HepG2 (cell line): Measurements from ENCODE around the gene CCDC142. TPM values are rescaled to one million over a fixed set of nuclear protein-coding genes. Genes with fewer than 3 reads are reported as not detected.

Experiments
- ARNTL ChIP-seq: sonication (generic); formaldehyde crosslinking; IDR thresholded peaks from 2 replicates; pipeline ENCODE4 v1.4.0; 2020; ENCODE audit warnings: mild to moderate bottlenecking, missing genetic modification reagents
- FIP1L1 ChIP-seq: fragments of 200-400 bp; formaldehyde crosslinking; IDR thresholded peaks from 2 replicates; pipeline ENCODE4 v1.6.1; 2018; ENCODE audit warnings: low read depth, mild to moderate bottlenecking, low read length, moderate library complexity, borderline replicate concordance; ENCODE audit not compliant: insufficient read depth
- GTF2F1 ChIP-seq: fragments of 150-350 bp; IDR thresholded peaks from 2 replicates; pipeline ENCODE4 v1.6.1; 2014; ENCODE audit warnings: low read length
- IRF2 ChIP-seq: IDR thresholded peaks from 2 replicates; pipeline ENCODE4 v1.6.1; 2018; ENCODE audit warnings: missing genetic modification reagents, missing compliant biosample characterization
- MIXL1 ChIP-seq: IDR thresholded peaks from 2 replicates; pipeline ENCODE4 v1.6.1; 2016
- PHF5A ChIP-seq: IDR thresholded peaks from one replicate; pipeline ENCODE4 v1.6.1; 2018; ENCODE audit warnings: low read depth, missing genetic modification reagents; ENCODE audit not compliant: unreplicated experiment
- RCOR2 ChIP-seq: IDR thresholded peaks from 2 replicates; pipeline ENCODE4 v1.6.1; 2016; ENCODE audit warnings: missing biosample characterization, missing genetic modification reagents
- SMAD9 ChIP-seq: sonication (generic); formaldehyde crosslinking; IDR thresholded peaks from 2 replicates; pipeline ENCODE4 v1.5.1; 2020; ENCODE audit warnings: mild to moderate bottlenecking, missing genetic modification reagents
- SP1 ChIP-seq, 2 experiments: fragments of 450-650 bp in 1 of 2; sonication (generic) in 1 of 2; formaldehyde crosslinking in 1 of 2; IDR thresholded peaks; 2 replicates each; pipeline versions ENCODE4 v1.4.0 to v1.6.1; 2016 to 2020; ENCODE audit warnings: missing genetic modification reagents in 1 of 2
- SP140L ChIP-seq: sonication (generic); formaldehyde crosslinking; IDR thresholded peaks from 2 replicates; pipeline ENCODE4 v1.4.0; 2020; ENCODE audit warnings: missing genetic modification reagents, borderline replicate concordance
- ZNF12 ChIP-seq: sonication (generic); formaldehyde crosslinking; IDR thresholded peaks from 2 replicates; pipeline ENCODE4 v1.5.0; 2020; ENCODE audit warnings: missing genetic modification reagents
- ZNF563 ChIP-seq: sonication (generic); formaldehyde crosslinking; IDR thresholded peaks from 2 replicates; pipeline ENCODE4 v1.8.0; 2022; ENCODE audit warnings: mild to moderate bottlenecking, moderate library complexity, missing genetic modification reagents
- ZNF598 ChIP-seq: sonication (generic); formaldehyde crosslinking; IDR thresholded peaks from 2 replicates; pipeline ENCODE4 v1.5.1; 2020; ENCODE audit warnings: mild to moderate bottlenecking, missing genetic modification reagents, borderline replicate concordance
- ZNF746 ChIP-seq: sonication (generic); formaldehyde crosslinking; IDR thresholded peaks from 2 replicates; pipeline ENCODE4 v1.8.0; 2022; ENCODE audit warnings: mild to moderate bottlenecking, missing genetic modification reagents
- ZNF83 ChIP-seq: sonication (generic); formaldehyde crosslinking; IDR thresholded peaks from 2 replicates; pipeline ENCODE4 v1.4.0; 2020; ENCODE audit warnings: missing genetic modification reagents, mild to moderate bottlenecking, borderline replicate concordance
- ZNF879 ChIP-seq: sonication (generic); formaldehyde crosslinking; IDR thresholded peaks from 2 replicates; pipeline ENCODE4 v1.8.1; 2023; ENCODE audit warnings: missing genetic modification reagents
- ZSCAN20 ChIP-seq: sonication (generic); formaldehyde crosslinking; IDR thresholded peaks from 2 replicates; pipeline ENCODE4 v1.4.0; 2020; ENCODE audit warnings: missing genetic modification reagents, mild to moderate bottlenecking, borderline replicate concordance
- polyA plus RNA-seq, 8 experiments: library from polyadenylated mRNA; depleted of rRNA in 3 of 8; stranded (reverse) in 7 of 8; unstranded in 1 of 8; fragments of >200 nt; fragmentation: Illumina TruSeq in 4 of 8; extraction: Trizol in 4 of 8; gene quantifications; 2 replicates each; pipeline versions ENCODE4 v1.2.1 to v1.2.3, GENCODE V29; 2011 to 2016; ENCODE audit warnings: low read depth in 4 of 8, missing spikeins in 1 of 8, mixed read lengths in 1 of 8; ENCODE audit not compliant: insufficient read depth in 1 of 8
- total RNA-seq, 5 experiments: library from RNA; depleted of rRNA; stranded (reverse); fragments of >200 nt; fragmentation: Illumina TruSeq; extraction: Trizol; gene quantifications; 2 replicates each; pipeline ENCODE4 v1.2.3, GENCODE V29; 2016; ENCODE audit warnings: low read depth in 1 of 5
- TF ChIP-seq, protein P1 (sequence below): sonication (generic); formaldehyde crosslinking; IDR thresholded peaks from 2 replicates; pipeline ENCODE4 v1.8.0; 2022; ENCODE audit warnings: mild to moderate bottlenecking, missing genetic modification reagents
- TF ChIP-seq, protein P2 (sequence below): sonication (generic); formaldehyde crosslinking; IDR thresholded peaks from 2 replicates; pipeline ENCODE4 v1.4.0; 2020; ENCODE audit warnings: missing genetic modification reagents
- TF ChIP-seq, protein P3 (sequence below): sonication (generic); formaldehyde crosslinking; IDR thresholded peaks from 2 replicates; pipeline ENCODE4 v1.4.0; 2020; ENCODE audit warnings: low read depth, missing genetic modification reagents

Gene CCDC142
- total and polyA plus RNA-seq, 2 of the 13 experiments (the other 11 are each of a cell fraction or from before 2014, with no cell fraction given): 14.7 to 30.4 TPM

DNA sequence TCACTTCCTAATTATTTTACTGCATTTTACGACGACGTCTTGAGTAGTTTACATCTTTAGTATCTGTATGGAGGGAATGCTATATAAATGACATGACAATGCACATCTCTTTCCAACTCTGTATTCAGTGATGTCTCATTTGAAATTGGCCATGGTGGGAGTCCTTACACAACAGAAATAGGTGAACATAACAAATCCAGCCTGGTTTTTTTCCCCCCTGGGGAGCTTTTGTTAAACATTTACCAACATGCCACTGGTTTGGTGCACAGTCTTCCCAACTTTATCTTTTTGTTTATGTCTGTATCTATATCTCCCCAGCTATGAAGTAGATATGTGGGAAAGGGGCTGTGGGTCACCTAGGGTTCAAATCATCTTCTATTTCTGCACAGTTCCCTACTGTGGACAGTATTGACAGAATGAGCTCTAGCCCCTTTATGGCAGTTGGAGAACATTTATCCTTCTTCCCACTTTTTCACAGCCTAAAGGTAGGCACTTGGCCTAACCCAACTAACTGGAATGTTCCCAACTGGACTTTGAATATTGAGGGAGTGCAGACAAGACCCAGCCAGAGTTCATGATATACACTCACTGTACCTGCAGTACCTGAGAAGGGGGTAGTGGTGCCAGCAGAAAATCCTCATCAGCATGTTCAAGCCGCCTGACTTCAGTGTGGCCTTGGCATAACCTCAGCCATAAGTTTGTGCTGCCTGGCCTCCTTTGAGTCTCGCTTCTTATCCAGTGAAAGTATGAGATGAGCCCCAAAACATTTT lies 35.4 kb downstream of the CCDC142 start (continued):
- no peak for TF ChIP-seq ZNF598 (CRISPR knock-in tag)
- TF ChIP-seq, protein P1, sequence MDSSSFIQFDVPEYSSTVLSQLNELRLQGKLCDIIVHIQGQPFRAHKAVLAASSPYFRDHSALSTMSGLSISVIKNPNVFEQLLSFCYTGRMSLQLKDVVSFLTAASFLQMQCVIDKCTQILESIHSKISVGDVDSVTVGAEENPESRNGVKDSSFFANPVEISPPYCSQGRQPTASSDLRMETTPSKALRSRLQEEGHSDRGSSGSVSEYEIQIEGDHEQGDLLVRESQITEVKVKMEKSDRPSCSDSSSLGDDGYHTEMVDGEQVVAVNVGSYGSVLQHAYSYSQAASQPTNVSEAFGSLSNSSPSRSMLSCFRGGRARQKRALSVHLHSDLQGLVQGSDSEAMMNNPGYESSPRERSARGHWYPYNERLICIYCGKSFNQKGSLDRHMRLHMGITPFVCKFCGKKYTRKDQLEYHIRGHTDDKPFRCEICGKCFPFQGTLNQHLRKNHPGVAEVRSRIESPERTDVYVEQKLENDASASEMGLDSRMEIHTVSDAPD (CRISPR knock-in tag): no peak; the same call in 1 of the 2 replicates
- no peak; the same call in 1 of the 2 replicates for TF ChIP-seq ARNTL (CRISPR knock-in tag)
- no peak for TF ChIP-seq ZNF879
- TF ChIP-seq, protein P2, sequence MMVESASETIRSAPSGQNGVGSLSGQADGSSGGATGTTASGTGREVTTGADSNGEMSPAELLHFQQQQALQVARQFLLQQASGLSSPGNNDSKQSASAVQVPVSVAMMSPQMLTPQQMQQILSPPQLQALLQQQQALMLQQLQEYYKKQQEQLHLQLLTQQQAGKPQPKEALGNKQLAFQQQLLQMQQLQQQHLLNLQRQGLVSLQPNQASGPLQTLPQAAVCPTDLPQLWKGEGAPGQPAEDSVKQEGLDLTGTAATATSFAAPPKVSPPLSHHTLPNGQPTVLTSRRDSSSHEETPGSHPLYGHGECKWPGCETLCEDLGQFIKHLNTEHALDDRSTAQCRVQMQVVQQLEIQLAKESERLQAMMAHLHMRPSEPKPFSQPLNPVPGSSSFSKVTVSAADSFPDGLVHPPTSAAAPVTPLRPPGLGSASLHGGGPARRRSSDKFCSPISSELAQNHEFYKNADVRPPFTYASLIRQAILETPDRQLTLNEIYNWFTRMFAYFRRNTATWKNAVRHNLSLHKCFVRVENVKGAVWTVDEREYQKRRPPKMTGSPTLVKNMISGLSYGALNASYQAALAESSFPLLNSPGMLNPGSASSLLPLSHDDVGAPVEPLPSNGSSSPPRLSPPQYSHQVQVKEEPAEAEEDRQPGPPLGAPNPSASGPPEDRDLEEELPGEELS (CRISPR knock-in tag): no peak; the same call in none of the 2 replicates
- no peak; the same call in 1 of the 2 replicates for TF ChIP-seq ZNF12 (CRISPR knock-in tag)
- TF ChIP-seq RCOR2 (CRISPR knock-in tag): peak; percentile 64
- no peak for TF ChIP-seq SP1 (IDR thresholded peaks at IDR 0.05)
- TF ChIP-seq SP1 (CRISPR knock-in tag; IDR thresholded peaks at IDR 0.05): no peak
- no peak for TF ChIP-seq ZNF746 (CRISPR knock-in tag)
- no peak for TF ChIP-seq PHF5A (CRISPR knock-in tag)
- no peak for TF ChIP-seq FIP1L1
- TF ChIP-seq, protein P3, sequence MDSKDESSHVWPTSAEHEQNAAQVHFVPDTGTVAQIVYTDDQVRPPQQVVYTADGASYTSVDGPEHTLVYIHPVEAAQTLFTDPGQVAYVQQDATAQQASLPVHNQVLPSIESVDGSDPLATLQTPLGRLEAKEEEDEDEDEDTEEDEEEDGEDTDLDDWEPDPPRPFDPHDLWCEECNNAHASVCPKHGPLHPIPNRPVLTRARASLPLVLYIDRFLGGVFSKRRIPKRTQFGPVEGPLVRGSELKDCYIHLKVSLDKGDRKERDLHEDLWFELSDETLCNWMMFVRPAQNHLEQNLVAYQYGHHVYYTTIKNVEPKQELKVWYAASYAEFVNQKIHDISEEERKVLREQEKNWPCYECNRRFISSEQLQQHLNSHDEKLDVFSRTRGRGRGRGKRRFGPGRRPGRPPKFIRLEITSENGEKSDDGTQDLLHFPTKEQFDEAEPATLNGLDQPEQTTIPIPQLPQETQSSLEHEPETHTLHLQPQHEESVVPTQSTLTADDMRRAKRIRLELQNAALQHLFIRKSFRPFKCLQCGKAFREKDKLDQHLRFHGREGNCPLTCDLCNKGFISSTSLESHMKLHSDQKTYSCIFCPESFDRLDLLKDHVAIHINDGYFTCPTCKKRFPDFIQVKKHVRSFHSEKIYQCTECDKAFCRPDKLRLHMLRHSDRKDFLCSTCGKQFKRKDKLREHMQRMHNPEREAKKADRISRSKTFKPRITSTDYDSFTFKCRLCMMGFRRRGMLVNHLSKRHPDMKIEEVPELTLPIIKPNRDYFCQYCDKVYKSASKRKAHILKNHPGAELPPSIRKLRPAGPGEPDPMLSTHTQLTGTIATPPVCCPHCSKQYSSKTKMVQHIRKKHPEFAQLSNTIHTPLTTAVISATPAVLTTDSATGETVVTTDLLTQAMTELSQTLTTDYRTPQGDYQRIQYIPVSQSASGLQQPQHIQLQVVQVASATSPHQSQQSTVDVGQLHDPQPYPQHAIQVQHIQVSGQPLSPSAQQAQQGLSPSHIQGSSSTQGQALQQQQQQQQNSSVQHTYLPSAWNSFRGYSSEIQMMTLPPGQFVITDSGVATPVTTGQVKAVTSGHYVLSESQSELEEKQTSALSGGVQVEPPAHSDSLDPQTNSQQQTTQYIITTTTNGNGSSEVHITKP (CRISPR knock-in tag): peak; percentile 67; the same call in 1 of the 2 replicates
- no peak for TF ChIP-seq GTF2F1
- no peak for TF ChIP-seq SMAD9
- TF ChIP-seq ZNF563: no peak
- TF ChIP-seq ZSCAN20 (CRISPR knock-in tag): no peak
- no peak for TF ChIP-seq ZNF83
- no peak for TF ChIP-seq SP140L (CRISPR knock-in tag)
- no peak; the same call in 1 of the 2 replicates for TF ChIP-seq IRF2 (CRISPR knock-in tag)
- TF ChIP-seq MIXL1 (CRISPR knock-in tag): no peak
